BLaER1 treated with 17β-estradiol and CSF1 and Interleukin-3, amounts not matched to agents 10 nM and 100 nM (cell line): ENCODE measurements around the gene SORCS2.
A peak's percentile ranks its signal among the peaks of the same experiment; 100 is the strongest.

Experiments
- H3K27ac ChIP-seq, 11 experiments: shearing (Covaris generic); formaldehyde crosslinking; 2 replicates each; pipeline ENCODE4 v1.8.1; 2022
- H3K27me3 ChIP-seq, 11 experiments: shearing (Covaris generic); formaldehyde crosslinking; 2 replicates each; pipeline ENCODE4 v1.8.1; 2022
- H3K36me3 ChIP-seq, 11 experiments: shearing (Covaris generic); formaldehyde crosslinking; 2 replicates each; pipeline ENCODE4 v1.8.1; 2022
- H3K4me1 ChIP-seq, 10 experiments: shearing (Covaris generic); formaldehyde crosslinking; 2 replicates each; pipeline ENCODE4 v1.8.1; 2022
- H3K4me2 ChIP-seq, 11 experiments: shearing (Covaris generic); formaldehyde crosslinking; 2 replicates each; pipeline ENCODE4 v1.8.1; 2022
- H3K4me3 ChIP-seq, 10 experiments: shearing (Covaris generic); formaldehyde crosslinking; 2 replicates each; pipeline ENCODE4 v1.8.1; 2022
- H3K9ac ChIP-seq, 11 experiments: shearing (Covaris generic); formaldehyde crosslinking; 2 replicates each; pipeline ENCODE4 v1.8.1; 2022
- H3K9me3 ChIP-seq, 11 experiments: shearing (Covaris generic); formaldehyde crosslinking; replicated peaks in 1 of 11; 2 replicates each; pipeline ENCODE4 v1.8.1; 2022
- H4K20me1 ChIP-seq, 11 experiments: shearing (Covaris generic); formaldehyde crosslinking; 2 replicates each; pipeline ENCODE4 v1.8.1; 2022
- Cebpa-rat ChIP-seq, 11 experiments: shearing (Covaris generic); IDR thresholded peaks; 2 replicates each; pipeline ENCODE4 v1.8.1; 2022

SORCS2 gene

DNA sequence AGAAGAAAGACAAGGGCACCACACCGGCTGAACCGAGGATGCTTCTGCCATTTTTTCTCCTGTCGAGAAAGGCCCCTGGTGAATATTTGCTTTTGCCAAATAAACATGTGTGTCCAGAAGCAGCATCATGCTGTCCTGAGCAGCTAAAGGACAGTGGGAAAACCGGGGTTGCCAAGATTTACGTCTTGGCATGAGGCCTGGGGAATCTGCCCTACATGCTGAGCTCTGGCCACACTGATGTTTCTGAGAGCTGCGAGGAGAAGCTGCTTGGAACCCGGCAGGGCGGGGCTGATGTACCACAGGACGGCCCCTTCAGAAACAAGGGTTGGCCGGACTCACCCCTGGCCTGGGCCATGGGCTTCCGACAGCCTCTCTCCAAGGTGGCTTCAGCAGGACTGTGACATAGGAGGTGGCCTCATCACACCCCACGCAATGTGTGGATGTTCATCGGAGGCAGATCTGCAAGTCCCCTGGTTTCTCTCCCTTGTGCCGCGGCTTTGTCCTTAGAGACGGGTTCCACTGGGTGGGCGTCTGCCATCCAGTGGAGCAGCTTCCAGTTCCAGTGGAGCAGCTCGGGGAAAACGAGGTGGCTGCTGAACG lies 42.2 kb upstream of the SORCS2 start:
- Histone ChIP-seq H4K20me1 (no peaks in the 10 kb centered on the region), H3K36me3 (no peaks in the 10 kb centered on the region), H3K4me2 (no peak overlapping the region), H3K27ac (no peak overlapping the region), H3K4me1 (peaks cover 0 to 4% (median 0%) of the 10 kb centered on the region in 10 experiments; a peak in 1 of 20 replicates), H3K27me3 (no peaks in the 10 kb centered on the region), H3K9ac (no peak overlapping the region), H3K9me3 (no peaks in the 10 kb centered on the region), H3K4me3 (no peak overlapping the region)
- TF ChIP-seq Cebpa-rat (IDR thresholded peaks at IDR 0.05) = no peak

DNA sequence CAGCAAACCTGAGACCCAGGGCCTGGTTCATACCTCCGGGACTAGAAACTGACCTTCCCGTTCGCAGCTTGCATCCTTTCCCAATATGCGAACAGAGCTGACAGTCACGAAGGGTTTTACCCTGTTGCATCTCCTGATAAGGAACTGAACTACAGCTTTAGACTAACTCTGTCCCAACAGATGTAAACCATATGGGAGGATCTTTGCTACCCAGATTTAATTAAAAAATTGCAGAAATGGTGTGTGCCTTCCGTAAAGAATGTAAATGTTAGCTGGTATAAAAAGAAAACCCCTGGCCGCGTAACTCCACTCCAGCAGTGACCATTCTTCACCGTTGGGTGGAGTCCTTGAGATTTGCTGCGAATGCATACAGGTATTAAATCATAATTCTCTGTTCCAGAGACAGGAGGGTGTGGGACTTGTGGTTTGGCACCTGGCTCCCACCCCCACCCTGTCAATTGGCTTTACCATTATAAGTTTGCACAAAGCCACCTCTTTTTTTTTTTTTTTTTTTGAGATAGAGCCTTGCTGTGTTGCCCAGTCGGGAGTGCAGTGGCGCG lies 40.6 kb upstream of the SORCS2 start:
- H3K36me3 ChIP-seq = no peaks in the 10 kb centered on the region
- no peak overlapping the region for H3K4me3 ChIP-seq
- TF ChIP-seq Cebpa-rat (IDR thresholded peaks at IDR 0.05) = no peak
- no peaks in the 10 kb centered on the region for H3K9me3 ChIP-seq
- H3K27me3 ChIP-seq = no peaks in the 10 kb centered on the region
- H3K4me2 ChIP-seq = no peak overlapping the region
- H4K20me1 ChIP-seq = no peaks in the 10 kb centered on the region
- peaks cover 0 to 4% (median 0%) of the 10 kb centered on the region in 10 experiments; a peak in 1 of 20 replicates for H3K4me1 ChIP-seq
- H3K9ac ChIP-seq = no peak overlapping the region
- H3K27ac ChIP-seq = no peak overlapping the region

DNA sequence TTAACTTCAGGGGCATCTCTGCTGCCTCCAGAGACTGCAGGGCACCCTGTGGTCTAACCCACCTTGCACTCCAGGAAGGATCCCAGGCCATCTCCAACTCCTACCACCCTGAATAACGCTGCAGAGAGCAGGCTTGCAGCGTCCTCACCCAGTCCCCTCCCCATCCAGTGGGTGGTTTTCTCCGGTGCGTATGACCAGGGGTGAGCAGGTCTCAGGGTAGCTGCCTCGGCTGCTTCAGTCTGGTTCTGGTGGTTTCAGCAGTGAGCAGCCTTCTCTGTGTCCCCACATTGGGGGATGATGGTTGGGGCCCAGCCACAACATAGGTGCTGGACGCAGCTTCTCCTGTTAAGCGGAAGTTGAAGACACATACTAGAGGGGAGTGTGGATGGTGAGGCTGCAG lies 38.6 kb upstream of the SORCS2 start:
- Histone ChIP-seq H3K9me3 (no peaks in the 10 kb centered on the region), H3K27ac (no peak overlapping the region), H3K4me3 (no peak overlapping the region), H3K9ac (no peak overlapping the region), H3K27me3 (no peaks in the 10 kb centered on the region), H4K20me1 (no peaks in the 10 kb centered on the region), H3K4me1 (peaks cover 0 to 4% (median 0%) of the 10 kb centered on the region in 10 experiments; a peak in 1 of 20 replicates), H3K36me3 (no peaks in the 10 kb centered on the region), H3K4me2 (no peak overlapping the region)
- TF ChIP-seq Cebpa-rat (IDR thresholded peaks at IDR 0.05) = no peak

DNA sequence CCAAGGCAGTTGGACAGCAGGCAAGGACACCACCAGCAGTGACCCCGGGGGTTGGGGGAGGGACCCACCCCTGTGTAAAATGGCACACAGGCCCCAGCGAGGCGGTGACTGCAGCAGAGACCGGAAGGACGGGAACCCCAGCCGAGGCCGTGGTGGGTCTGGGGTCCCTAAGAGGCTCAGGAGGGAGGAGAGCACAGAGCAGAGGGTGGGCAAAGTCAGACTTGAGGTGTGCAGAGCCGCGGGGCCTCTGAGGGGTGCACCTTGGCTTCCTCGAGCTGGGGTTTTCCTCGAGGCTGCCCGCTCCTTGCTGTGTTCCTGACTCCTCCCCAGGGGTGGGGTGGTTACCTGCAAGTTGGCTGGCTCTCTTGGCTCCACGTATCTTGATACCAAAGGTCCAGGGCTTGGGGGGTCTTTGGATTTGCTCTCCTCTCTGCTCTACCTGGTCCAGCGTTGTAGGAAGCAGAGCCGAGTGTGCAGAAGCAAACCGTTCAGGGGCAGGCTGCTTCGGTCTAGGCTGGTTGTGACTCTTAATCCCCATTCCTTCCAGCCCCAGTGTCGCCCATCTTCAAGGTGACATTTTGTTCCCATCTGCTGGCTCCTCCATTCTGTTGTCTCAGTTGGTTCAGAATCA lies 37.9 kb upstream of the SORCS2 start:
- Histone ChIP-seq H3K9me3 (no peaks in the 10 kb centered on the region), H3K4me3 (no peak overlapping the region), H3K27me3 (no peaks in the 10 kb centered on the region), H4K20me1 (no peaks in the 10 kb centered on the region), H3K4me2 (no peak overlapping the region), H3K4me1 (peaks cover 0 to 4% (median 0%) of the 10 kb centered on the region in 10 experiments; a peak in 1 of 20 replicates), H3K36me3 (no peaks in the 10 kb centered on the region), H3K9ac (no peak overlapping the region), H3K27ac (no peak overlapping the region)
- TF ChIP-seq Cebpa-rat (IDR thresholded peaks at IDR 0.05) = no peak

DNA sequence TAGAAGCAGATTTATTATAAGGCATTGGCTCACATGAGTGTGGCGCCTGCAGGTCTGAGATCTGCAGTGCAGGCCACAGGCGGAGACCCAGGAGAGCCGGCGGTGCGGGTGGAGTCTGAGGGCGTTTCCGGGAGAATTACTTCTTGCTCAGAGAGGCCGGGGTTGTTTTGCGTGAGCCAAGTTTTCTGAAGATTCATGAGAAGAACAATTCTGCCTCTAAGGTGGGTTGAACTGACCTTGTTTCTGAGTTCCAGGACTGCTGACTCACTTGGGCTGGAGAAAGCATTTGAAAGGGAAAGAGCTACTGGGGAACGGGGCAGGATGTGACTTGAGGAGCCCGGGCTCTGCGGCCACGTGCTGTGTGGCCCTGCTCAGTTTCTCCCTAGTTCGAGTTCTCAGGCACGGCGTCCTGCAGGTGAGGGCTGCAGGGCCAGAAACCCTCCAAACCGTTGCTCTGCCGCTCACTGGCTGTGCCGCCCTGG lies 36.7 kb upstream of the SORCS2 start:
- no peak overlapping the region for H3K27ac ChIP-seq
- no peak overlapping the region for H3K4me3 ChIP-seq
- peaks cover 0 to 4% (median 0%) of the 10 kb centered on the region in 10 experiments; a peak in 1 of 20 replicates for H3K4me1 ChIP-seq
- no peak overlapping the region for H3K9ac ChIP-seq
- no peaks in the 10 kb centered on the region for H3K36me3 ChIP-seq
- H3K27me3 ChIP-seq = no peaks in the 10 kb centered on the region
- H3K9me3 ChIP-seq = no peaks in the 10 kb centered on the region
- no peaks in the 10 kb centered on the region for H4K20me1 ChIP-seq
- no peak for TF ChIP-seq Cebpa-rat (IDR thresholded peaks at IDR 0.05)
- H3K4me2 ChIP-seq = no peak overlapping the region

DNA sequence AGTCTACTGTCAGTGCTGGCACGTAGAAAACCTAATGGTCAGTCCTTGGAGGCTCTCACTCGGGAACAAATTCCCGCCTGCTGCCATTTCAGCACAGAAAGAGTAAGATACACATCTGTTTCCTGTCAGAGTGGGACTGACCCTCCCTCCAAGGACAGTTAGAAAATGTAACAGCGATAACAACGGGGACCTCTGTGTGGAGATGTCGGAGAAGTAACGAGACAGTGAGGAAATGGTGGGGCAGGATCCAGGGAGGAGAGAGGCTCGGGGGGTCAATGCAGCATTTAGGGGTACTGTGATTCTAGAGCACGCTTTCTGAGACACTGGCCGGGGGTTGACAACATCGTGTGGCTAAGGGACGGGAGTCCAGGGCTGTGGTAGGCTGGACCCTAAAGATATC lies 36.0 kb upstream of the SORCS2 start:
- Histone ChIP-seq H3K27me3 (no peaks in the 10 kb centered on the region), H3K9me3 (no peaks in the 10 kb centered on the region), H3K4me2 (peak overlapping the region in 1 of 11 experiments; percentile 30; a peak in 1 of 22 replicates), H3K36me3 (no peaks in the 10 kb centered on the region), H4K20me1 (no peaks in the 10 kb centered on the region), H3K27ac (no peak overlapping the region), H3K4me3 (no peak overlapping the region), H3K9ac (no peak overlapping the region), H3K4me1 (peaks cover 0 to 3% (median 0%) of the 10 kb centered on the region in 10 experiments; a peak in 1 of 20 replicates)
- TF ChIP-seq Cebpa-rat (IDR thresholded peaks at IDR 0.05) = no peak

DNA sequence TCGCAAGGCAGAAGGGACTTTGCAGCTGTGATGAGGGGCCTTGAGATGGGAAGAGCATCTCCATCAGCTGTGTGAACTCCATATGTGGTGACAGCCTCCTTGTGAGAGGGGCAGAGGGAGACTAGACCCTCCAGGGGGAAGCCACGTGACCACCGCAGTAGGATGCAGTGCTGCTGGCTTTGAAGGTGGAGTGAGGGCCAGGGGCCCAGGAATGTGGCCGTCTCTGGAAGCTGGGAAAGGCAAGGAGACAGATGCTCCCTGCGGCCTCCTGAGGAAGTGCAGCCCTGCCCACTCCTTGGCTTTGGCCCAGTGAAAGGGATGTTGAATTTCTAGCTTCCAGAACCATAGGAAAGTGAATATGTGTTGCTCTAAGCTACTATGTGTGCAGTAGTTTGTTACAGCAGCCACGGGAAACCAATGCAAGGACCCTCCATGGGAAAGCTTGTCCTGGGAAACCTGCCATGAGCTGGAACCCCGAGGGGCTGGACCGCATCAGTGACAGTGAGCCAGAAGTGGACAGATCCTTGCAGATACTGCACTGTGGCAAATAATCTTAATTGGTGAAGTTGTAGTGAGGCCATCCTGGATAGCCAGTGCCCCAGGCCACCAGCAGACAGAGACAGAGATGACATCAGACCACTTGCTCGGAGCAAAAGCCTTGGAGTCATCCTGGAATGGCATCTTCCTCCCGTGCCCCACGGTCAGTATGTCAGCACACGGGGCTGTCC lies 35.4 kb upstream of the SORCS2 start:
- no peaks in the 10 kb centered on the region for H3K36me3 ChIP-seq
- no peak overlapping the region for H3K9ac ChIP-seq
- no peaks in the 10 kb centered on the region for H4K20me1 ChIP-seq
- no peak overlapping the region for H3K4me3 ChIP-seq
- TF ChIP-seq Cebpa-rat (IDR thresholded peaks at IDR 0.05) = no peak
- no peak overlapping the region for H3K27ac ChIP-seq
- H3K4me1 ChIP-seq = peaks cover 0 to 5% (median 0%) of the 10 kb centered on the region in 10 experiments; a peak in 3 of 20 replicates
- no peaks in the 10 kb centered on the region for H3K27me3 ChIP-seq
- H3K4me2 ChIP-seq = peak overlapping the region in 1 of 11 experiments; percentile 30; a peak in 1 of 22 replicates
- H3K9me3 ChIP-seq = no peaks in the 10 kb centered on the region

DNA sequence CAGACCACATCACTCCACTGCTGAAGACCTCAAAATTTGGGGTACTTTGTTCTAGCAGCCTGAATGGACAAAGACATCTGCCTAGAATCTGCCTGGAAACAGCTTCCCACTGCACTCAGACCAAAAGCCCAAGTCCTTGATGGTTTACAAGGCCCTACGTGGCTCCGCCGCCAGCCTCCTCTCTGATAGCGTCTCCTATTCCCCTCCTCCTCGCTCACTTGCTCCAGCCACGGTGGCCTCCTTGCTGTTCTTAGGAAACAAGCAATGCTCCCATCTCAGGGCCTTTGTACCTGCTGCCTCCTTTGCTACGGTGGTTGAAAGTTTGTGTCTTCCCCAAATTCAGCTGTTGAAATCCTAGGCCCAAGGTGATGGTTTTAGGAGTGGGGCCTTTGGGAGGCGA lies 34.7 kb upstream of the SORCS2 start:
- no peaks in the 10 kb centered on the region for H3K9me3 ChIP-seq
- H3K4me1 ChIP-seq = peaks cover 0 to 12% (median 5%) of the 10 kb centered on the region in 10 experiments; a peak in 14 of 20 replicates
- TF ChIP-seq Cebpa-rat (IDR thresholded peaks at IDR 0.05) = no peak
- no peak overlapping the region for H3K9ac ChIP-seq
- H3K27ac ChIP-seq = no peak overlapping the region
- no peaks in the 10 kb centered on the region for H3K36me3 ChIP-seq
- H4K20me1 ChIP-seq = no peaks in the 10 kb centered on the region
- H3K4me2 ChIP-seq = no peak overlapping the region
- H3K4me3 ChIP-seq = no peak overlapping the region
- H3K27me3 ChIP-seq = no peaks in the 10 kb centered on the region

DNA sequence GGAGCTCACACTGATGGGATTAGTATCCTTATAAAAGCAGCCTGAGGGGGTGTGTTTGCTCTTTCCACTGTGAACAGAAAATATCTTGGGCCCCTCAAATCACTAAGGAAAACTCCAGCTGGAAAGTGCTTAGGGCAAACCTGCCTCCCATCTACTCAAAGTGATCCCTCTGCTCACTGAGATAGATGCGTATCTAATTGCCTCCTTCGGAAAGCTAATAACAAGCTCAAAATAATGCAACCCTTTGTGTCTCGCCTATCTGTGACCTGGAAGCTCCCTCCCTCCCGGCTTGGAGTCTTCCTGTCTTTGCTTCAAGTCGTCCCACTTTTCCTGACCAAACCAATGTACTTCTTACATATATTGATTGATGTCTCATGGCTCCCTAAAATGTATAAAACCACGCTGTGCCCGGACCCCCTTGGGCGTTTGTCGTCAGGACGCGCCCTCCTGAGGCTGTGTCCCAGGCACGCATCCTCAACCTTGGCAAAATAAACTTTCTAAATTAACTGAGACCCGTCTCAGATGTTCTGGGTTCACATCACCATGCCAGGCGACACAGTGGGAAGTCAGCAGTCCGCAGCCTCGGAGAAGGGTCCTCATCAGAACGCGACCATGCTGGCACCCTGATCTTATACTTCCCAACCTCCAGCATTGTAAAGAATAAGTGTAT lies 34.1 kb upstream of the SORCS2 start:
- Histone ChIP-seq H3K27ac (no peak overlapping the region), H3K27me3 (no peaks in the 10 kb centered on the region), H3K9ac (no peak overlapping the region), H3K36me3 (no peaks in the 10 kb centered on the region), H3K4me3 (no peak overlapping the region), H3K9me3 (no peaks in the 10 kb centered on the region), H3K4me2 (no peak overlapping the region), H3K4me1 (peaks cover 0 to 18% (median 10%) of the 10 kb centered on the region in 10 experiments; a peak in 14 of 20 replicates), H4K20me1 (no peaks in the 10 kb centered on the region)
- no peak for TF ChIP-seq Cebpa-rat (IDR thresholded peaks at IDR 0.05)
